Medulla oblongata (tissue), 1 donor: Measurements from ENCODE around the gene GSTM2.
A peak's percentile ranks its signal among the peaks of the same experiment; 100 is the strongest.

Experiments used
- DNase-seq: peaks from one replicate; pipeline ENCODE4 v3.0.0-alpha.2; 2015; ENCODE audit errors: extremely low spot score

Gene GSTM2

DNA sequence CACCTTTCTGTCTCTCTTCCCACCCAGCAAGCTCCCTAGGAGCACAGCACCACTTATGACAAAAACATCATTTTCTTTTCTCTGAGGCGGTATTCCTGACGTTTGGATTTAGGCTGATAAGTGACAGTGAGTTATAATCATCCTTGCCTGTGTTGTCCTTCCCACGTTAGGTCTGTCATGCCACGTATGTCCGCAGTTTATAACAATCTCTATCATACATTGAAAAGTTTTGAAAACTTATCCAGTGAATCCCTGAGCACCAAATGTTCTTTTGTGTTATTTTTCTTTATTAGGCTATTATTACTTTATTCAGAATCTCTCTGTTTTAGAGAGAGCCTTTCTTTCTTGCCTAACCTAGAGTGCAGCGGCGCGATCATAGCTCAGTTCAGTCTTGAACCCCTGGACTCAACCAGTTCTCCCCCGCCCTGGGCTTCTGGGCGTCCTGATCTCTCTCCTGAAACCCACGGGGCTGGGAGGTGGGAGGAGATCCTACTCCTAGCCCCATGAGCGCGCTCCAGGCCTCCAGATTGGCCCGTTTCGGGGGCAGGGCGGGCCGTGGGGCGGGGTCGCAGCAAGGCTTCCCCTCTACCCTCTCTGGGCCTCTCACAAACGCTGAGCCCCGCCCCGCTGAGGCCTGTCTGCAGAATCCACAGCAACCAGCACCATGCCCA is at the start of gene GSTM2:
Gene GSTM2, plus strand, starts transcription at position 606 of the 671 bp plus-strand sequence. Its CDS starts 59 bp downstream, at position 665.
- DNase-seq = peak; percentile 89

GRCh38 chr1:109618661-109619575 is 48.9 kb upstream of the GSTM2 start:
- DNase-seq = no peak

- DNase-seq = peak; percentile 68
Observed at GRCh38 chr1:109619576-109620400, 48.1 kb upstream of the GSTM2 start, which contains the start of the genes AMPD2 and GNAT2. Gene AMPD2 (plus strand): TSS chr1:109619837. CDS start chr1:109621176, 1,339 bp downstream. Gene GNAT2 (minus strand): TSS chr1:109619616. CDS start chr1:109612870, 6,746 bp downstream.

- DNase-seq = peak; percentile 49
Observed at GRCh38 chr1:109620401-109620791, 47.5 kb upstream of the GSTM2 start.

GRCh38 chr1:109620841-109621286 is 47.0 kb upstream of the GSTM2 start:
- DNase-seq = peak; percentile 94

- no peak for DNase-seq
Observed at GRCh38 chr1:109621379-109622136, 46.3 kb upstream of the GSTM2 start.

- DNase-seq = no peak
Observed at GRCh38 chr1:109622137-109622892, 45.5 kb upstream of the GSTM2 start.

DNA sequence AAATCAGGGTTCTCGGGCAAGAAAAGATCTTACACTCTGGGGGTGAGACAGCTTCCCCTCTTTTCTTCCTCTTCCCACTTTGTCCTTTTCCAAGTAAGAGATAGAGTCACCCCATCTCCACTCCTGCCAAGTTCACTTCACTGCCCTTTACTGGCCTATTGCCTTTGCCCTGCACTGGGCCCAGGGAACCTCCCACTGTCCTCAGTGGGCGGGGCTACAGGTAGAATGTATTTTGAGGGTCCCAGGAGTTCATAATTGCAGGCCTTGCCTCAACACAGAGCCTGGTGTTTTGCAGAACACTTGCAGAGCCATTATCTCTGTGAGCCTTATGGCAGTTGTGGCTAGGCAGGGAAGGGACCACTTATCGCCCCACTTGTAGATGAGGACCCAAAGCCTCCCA is 45.0 kb upstream of the GSTM2 start:
- no peak for DNase-seq

DNA sequence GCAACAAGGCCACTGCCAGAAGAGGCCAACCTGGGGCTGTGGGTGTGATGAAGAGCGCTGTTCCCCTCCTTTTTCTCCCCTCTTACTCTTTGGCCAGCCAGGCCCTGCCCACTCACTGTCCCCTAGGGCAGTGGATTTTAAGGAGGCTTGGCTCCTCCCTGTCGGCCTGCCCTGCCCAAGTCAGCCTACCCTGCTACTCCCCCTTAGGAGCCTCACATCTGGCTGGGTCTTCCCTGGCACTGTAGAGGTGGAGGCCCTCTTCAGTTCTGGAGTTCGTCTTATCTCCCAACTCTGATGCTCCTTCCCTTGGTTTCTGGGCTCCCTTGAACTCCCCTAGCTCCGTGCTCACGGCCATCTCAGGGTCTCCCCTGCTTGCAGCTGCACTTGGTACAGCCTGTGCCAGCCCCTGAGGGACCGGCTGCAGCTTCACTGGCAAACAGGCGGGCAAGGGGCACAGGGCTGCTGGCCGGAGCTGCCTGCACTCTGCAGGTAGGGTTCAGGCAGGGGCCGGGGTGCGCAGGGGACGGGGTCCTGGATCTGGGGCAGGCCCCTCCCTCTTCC is 44.2 kb upstream of the GSTM2 start:
- DNase-seq = peak; percentile 54

- no peak for DNase-seq
Observed at GRCh38 chr1:109624201-109625010, 43.5 kb upstream of the GSTM2 start.

DNA sequence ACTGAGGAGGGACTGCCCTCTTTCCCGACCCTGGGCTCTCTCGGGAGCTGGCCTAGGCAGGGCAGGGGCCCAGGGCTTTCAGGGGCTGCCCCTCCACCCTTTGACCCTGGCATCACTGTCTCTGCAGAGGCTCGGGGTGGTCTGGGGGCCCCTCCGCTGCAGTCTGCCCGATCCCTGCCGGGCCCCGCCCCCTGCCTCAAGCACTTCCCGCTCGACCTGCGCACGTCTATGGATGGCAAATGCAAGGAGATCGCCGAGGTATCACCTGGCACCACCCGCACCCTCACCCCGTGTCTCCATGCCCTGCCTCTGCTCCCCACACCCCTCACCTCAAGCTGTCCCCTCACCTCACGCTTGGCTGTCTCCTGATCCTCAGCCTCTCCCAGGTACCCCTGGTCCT is 42.7 kb upstream of the GSTM2 start:
- no peak for DNase-seq

DNA sequence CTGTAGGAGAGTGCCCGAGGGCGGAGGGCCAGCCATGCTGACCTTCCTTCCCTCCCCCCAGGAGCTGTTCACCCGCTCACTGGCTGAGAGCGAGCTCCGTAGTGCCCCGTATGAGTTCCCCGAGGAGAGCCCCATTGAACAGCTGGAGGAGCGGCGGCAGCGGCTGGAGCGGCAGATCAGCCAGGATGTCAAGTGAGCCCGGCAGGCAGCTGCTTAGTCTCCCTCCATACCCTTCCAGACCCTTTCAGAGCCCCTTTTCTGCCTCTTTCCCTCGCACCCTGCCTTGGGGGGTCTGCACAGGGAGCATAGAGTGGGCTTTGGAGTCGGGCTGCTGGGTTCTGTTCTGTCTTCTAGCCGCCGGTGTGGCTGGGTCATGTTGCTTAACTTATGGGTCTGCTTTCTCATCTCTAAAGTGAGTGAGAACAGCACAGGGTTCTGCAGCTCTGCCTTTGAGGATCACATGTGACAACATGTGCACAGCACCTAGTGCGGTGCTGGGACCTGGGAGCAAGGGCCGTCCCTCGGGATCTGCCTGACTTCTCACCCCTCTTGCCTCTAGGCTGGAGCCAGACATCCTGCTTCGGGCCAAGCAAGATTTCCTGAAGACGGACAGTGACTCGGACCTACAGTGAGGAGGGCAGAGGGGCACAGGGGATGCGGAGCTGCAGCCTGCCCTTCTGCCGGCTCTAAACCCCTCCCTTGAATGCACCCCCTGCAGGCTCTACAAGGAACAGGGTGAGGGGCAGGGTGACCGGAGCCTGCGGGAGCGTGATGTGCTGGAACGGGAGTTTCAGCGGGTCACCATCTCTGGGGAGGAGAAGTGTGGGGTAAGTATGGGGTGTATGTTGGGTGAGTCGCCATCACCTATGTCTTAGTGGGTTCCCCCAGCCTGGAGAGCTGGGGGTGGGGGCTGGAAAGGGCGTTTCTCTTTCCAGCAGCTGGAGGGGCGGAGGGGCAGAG is 42.0 kb upstream of the GSTM2 start:
- DNase-seq = no peak

GRCh38 chr1:109626682-109627408 is 41.0 kb upstream of the GSTM2 start:
- no peak for DNase-seq

GRCh38 chr1:109627692-109628399 is 40.0 kb upstream of the GSTM2 start:
- no peak for DNase-seq

DNA sequence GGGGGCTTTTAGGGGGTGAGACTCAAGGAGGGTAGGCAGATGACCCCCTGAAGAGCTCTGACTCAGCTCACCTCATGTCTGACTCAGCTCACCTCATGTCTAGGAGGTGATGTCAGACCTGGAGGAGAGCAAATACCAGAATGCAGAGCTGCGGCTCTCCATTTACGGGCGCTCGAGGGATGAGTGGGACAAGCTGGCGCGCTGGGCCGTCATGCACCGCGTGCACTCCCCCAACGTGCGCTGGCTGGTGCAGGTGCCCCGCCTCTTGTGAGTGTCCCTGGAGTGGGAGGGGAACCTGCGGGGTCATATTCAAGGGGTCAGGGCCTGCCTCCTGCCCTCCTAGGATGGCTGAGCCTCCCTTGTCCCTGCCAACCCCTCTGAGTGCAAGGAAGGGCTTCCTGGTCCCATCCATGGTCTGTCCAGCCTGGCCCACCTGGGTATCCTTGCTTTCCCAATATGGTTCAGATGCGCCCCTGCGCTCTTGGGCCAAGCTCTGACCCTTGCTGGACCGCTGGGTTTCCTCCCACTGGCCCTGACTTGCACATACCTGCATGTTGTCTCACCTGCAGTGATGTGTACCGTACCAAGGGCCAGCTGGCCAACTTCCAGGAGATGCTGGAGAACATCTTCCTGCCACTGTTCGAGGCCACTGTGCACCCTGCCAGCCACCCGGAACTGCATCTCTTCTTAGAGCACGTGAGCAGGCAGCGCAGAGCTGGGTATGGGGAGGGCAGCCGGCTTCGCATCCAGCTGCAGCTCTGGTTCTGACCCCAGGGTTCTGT is 39.1 kb upstream of the GSTM2 start:
- no peak for DNase-seq
